Keratinocyte (primary cell): ENCODE measurements around the gene SYT15.
"Not testable (repeated sequence)": the region's sequence is repeated elsewhere in the genome, so short reads cannot be mapped to it uniquely, and the experiment has no call there.

Experiments used
- CTCF ChIP-seq, 3 experiments: IDR thresholded peaks in 1 of 3; conservative IDR thresholded peaks in 1 of 3; optimal IDR thresholded peaks in 1 of 3; 2 replicates in 2 of 3; 3 replicates in 1 of 3; pipeline versions ENCODE3 to v1.5.1; 2011; ENCODE audit warnings: low read length in 3 of 3, mild to moderate bottlenecking in 3 of 3, moderate library complexity in 2 of 3, control low read depth in 1 of 3, inconsistent platforms in 1 of 3; ENCODE audit not compliant: insufficient read depth in 2 of 3; ENCODE audit errors: extremely low read depth in 1 of 3
- EZH2 ChIP-seq: IDR thresholded peaks from one replicate; pipeline ENCODE4 v1.6.1; 2012; ENCODE audit warnings: inconsistent platforms, mild to moderate bottlenecking, low read length, moderate library complexity

- not testable (repeated sequence) for TF ChIP-seq CTCF (optimal IDR thresholded peaks at IDR 0.05 in 1 of 3, IDR thresholded peaks at IDR 0.05 in 1 of 3, conservative IDR thresholded peaks at IDR 0.05 in 1 of 3; ENCODE audit: extremely low read depth in 1 of 3, insufficient read depth in 2 of 3, low read length in 3 of 3); EZH2
Measured at GRCh38 chr10:46570655-46571054, 8.3 kb upstream of the SYT15 start.
